Liver (tissue), 9 donors: ENCODE results near the gene TLR5. TPM values are rescaled to one million over a fixed set of nuclear protein-coding genes. Genes with fewer than 3 reads are reported as not detected.

Experiments
- DNase-seq: peaks from one replicate; pipeline ENCODE4 v3.0.0-alpha.2; 2017; ENCODE audit warnings: low spot score
- H3K27ac ChIP-seq, 2 donors: one replicate each; pipeline ENCODE4 v1.7.0; 2013; ENCODE audit warnings: inconsistent platforms in 2 of 2, low read length in 2 of 2, control low read depth in 1 of 2, low read depth in 1 of 2, mild to moderate bottlenecking in 1 of 2
- H3K27me3 ChIP-seq, 4 donors: one replicate each; pipeline versions ENCODE4 v1.6.1 to v1.7.0; 2013; ENCODE audit warnings: low read length in 3 of 4, inconsistent platforms in 1 of 4, mild to moderate bottlenecking in 1 of 4, moderate library complexity in 1 of 4; ENCODE audit not compliant: control insufficient read depth in 4 of 4, insufficient read depth in 4 of 4
- H3K36me3 ChIP-seq, 4 donors: one replicate each; pipeline versions ENCODE4 v1.6.1 to v1.7.0; 2013; ENCODE audit warnings: low read length in 3 of 4, mild to moderate bottlenecking in 3 of 4, low read depth in 1 of 4, moderate library complexity in 1 of 4; ENCODE audit not compliant: control insufficient read depth in 4 of 4, insufficient read depth in 3 of 4
- H3K4me1 ChIP-seq, 4 donors: one replicate each; pipeline versions ENCODE4 v1.6.1 to v1.7.0; 2013; ENCODE audit warnings: low read length in 3 of 4, mild to moderate bottlenecking in 3 of 4, moderate library complexity in 1 of 4; ENCODE audit not compliant: control insufficient read depth in 4 of 4, insufficient read depth in 4 of 4
- H3K4me3 ChIP-seq, 3 donors: one replicate each; pipeline versions ENCODE4 v1.6.1 to v1.7.0; 2013; ENCODE audit warnings: low read length in 3 of 3, control low read depth in 1 of 3, low read depth in 1 of 3, mild to moderate bottlenecking in 1 of 3
- H3K9ac ChIP-seq, 2 donors: one replicate each; pipeline ENCODE4 v1.7.0; 2013; ENCODE audit warnings: low read length in 2 of 2, mild to moderate bottlenecking in 2 of 2, moderate library complexity in 2 of 2, control low read depth in 1 of 2, low read depth in 1 of 2
- H3K9me3 ChIP-seq, 4 donors: one replicate each; pipeline versions ENCODE4 v1.6.1 to v1.7.0; 2013; ENCODE audit warnings: low read length in 3 of 4; ENCODE audit not compliant: control insufficient read depth in 4 of 4
- CTCF ChIP-seq: fragments of 150-350 bp; IDR thresholded peaks from 2 replicates; pipeline ENCODE4 v1.5.1; 2017; ENCODE audit warnings: improper control_type of control experiment, low read depth, low read length; ENCODE audit not compliant: missing input control
- EGR1 ChIP-seq, 2 donors: IDR thresholded peaks; 2 replicates each; pipeline ENCODE4 v1.6.1; 2016 to 2018; ENCODE audit warnings: antibody characterized with exemption in 2 of 2, low read depth in 2 of 2
- FOXA1 ChIP-seq: IDR thresholded peaks from 2 replicates; pipeline ENCODE4 v1.6.1; 2016; ENCODE audit warnings: antibody characterized with exemption
- FOXA2 ChIP-seq: IDR thresholded peaks from 2 replicates; pipeline ENCODE4 v1.6.1; 2016; ENCODE audit warnings: antibody characterized with exemption
- GABPA ChIP-seq, 2 donors: IDR thresholded peaks in 1 of 2; conservative IDR thresholded peaks in 1 of 2; 2 replicates each; pipeline ENCODE4 v1.6.1; 2016; ENCODE audit warnings: antibody characterized with exemption in 2 of 2, mild to moderate bottlenecking in 1 of 2, moderate library complexity in 1 of 2
- HNF4A ChIP-seq, 2 donors: conservative IDR thresholded peaks; 2 replicates each; pipeline ENCODE4 v1.6.1; 2016; ENCODE audit warnings: antibody characterized with exemption in 2 of 2, mild to moderate bottlenecking in 2 of 2
- HNF4G ChIP-seq: IDR thresholded peaks from 2 replicates; pipeline ENCODE4 v1.6.1; 2016; ENCODE audit warnings: antibody characterized with exemption
- JUND ChIP-seq, 2 donors: IDR thresholded peaks; 2 replicates each; pipeline ENCODE4 v1.6.1; 2016; ENCODE audit warnings: antibody characterized with exemption in 2 of 2
- MAX ChIP-seq: IDR thresholded peaks from 2 replicates; pipeline ENCODE4 v1.6.1; 2016; ENCODE audit warnings: antibody characterized with exemption
- NR2F2 ChIP-seq: IDR thresholded peaks from 2 replicates; pipeline ENCODE4 v1.6.1; 2016; ENCODE audit warnings: antibody characterized with exemption
- RAD21 ChIP-seq, 2 donors: IDR thresholded peaks; 2 replicates each; pipeline ENCODE4 v1.6.1; 2016; ENCODE audit warnings: antibody characterized with exemption in 2 of 2, mild to moderate bottlenecking in 2 of 2
- REST ChIP-seq: IDR thresholded peaks from 2 replicates; pipeline ENCODE4 v1.6.1; 2016; ENCODE audit warnings: antibody characterized with exemption, mild to moderate bottlenecking
- RXRA ChIP-seq, 2 donors: IDR thresholded peaks; 2 replicates each; pipeline ENCODE4 v1.6.1; 2017 to 2018; ENCODE audit warnings: antibody characterized with exemption in 2 of 2, mild to moderate bottlenecking in 1 of 2
- SP1 ChIP-seq: IDR thresholded peaks from 2 replicates; pipeline ENCODE4 v1.6.1; 2018; ENCODE audit warnings: antibody characterized with exemption, mild to moderate bottlenecking
- TAF1 ChIP-seq: conservative IDR thresholded peaks from 2 replicates; pipeline ENCODE4 v1.6.1; 2016; ENCODE audit warnings: antibody characterized with exemption, mild to moderate bottlenecking
- YY1 ChIP-seq: IDR thresholded peaks from 2 replicates; pipeline ENCODE4 v1.6.1; 2016; ENCODE audit warnings: antibody characterized with exemption, mild to moderate bottlenecking
- ZBTB33 ChIP-seq: IDR thresholded peaks from 2 replicates; pipeline ENCODE4 v1.6.1; 2016; ENCODE audit warnings: antibody characterized with exemption
- WGBS: extraction: QIAGEN DNeasy Blood & Tissue Kit; methylation state at CpG from one replicate; pipeline ENCODE4 v1.1.7; 2013; 5-methylcytosine and 5-hydroxymethylcytosine counted together
- polyA plus RNA-seq, 2 donors: library from polyadenylated mRNA; stranded (reverse) in 1 of 2; unstranded in 1 of 2; fragments of 200-250 nt in 1 of 2; fragments of >200 nt in 1 of 2; fragmentation: Nextera tagmentation in 1 of 2; extraction: Ambion mirVana in 1 of 2; gene quantifications; one replicate each; pipeline versions ENCODE4 v1.2.1 to v1.2.3, GENCODE V29; 2013 to 2015
- total RNA-seq, 2 donors: library from RNA; depleted of rRNA; stranded (reverse); fragments of >200 nt; gene quantifications; one replicate each; pipeline ENCODE4 v1.2.3, GENCODE V29; 2014
- TF ChIP-seq, protein P1 (sequence below): IDR thresholded peaks from 2 replicates; pipeline ENCODE4 v1.6.1; 2016; ENCODE audit warnings: antibody characterized with exemption
- donor health status: healthy.
- donor health status: healthy.
- donor health status: healthy.
- donor health status: healthy.
- donor health status: healthy.

Gene TLR5
- total and polyA plus RNA-seq, 4 donors = 0.93 to 2.4 (median 1.5) TPM

- no peaks in the 10 kb centered on the region for H3K9me3 ChIP-seq
- no peak overlapping the region for H3K4me3 ChIP-seq
- H3K4me1 ChIP-seq = peaks cover 18 to 40% (median 33%) of the 10 kb centered on the region in 4 donors
- 33% methylated on average over 5 of the region's 5 CpGs for WGBS
- peak overlapping the region; percentile 74 to 85 for H3K27ac ChIP-seq
- H3K27me3 ChIP-seq = no peaks in the 10 kb centered on the region
- H3K9ac ChIP-seq = no peak overlapping the region
- TF ChIP-seq REST (peak; percentile 58), FOXA1 (no peak), JUND (IDR thresholded peaks at IDR 0.05) (peak; percentile 72 to 74), SP1 (peak; percentile 77), YY1 (peak; percentile 80), RXRA (IDR thresholded peaks at IDR 0.05) (peak; percentile 78 to 91), FOXA2 (peak; percentile 65), CTCF (no peak), EGR1 (IDR thresholded peaks at IDR 0.05; ENCODE audit: low read depth in 2 of 2) (peak in 1 of 2 donors; percentile 70), HNF4A (conservative IDR thresholded peaks at IDR 0.05) (peak; percentile 50 to 72), MAX (peak; percentile 93), TAF1 (peak; percentile 70), RAD21 (IDR thresholded peaks at IDR 0.05) (peak; percentile 54 to 58), ZBTB33 (peak; percentile 82), HNF4G (no peak), NR2F2 (peak; percentile 37), GABPA (IDR thresholded peaks at IDR 0.05 in 1 of 2, conservative IDR thresholded peaks at IDR 0.05 in 1 of 2) (peak in 1 of 2 donors; percentile 72)
- TF ChIP-seq, protein P1, sequence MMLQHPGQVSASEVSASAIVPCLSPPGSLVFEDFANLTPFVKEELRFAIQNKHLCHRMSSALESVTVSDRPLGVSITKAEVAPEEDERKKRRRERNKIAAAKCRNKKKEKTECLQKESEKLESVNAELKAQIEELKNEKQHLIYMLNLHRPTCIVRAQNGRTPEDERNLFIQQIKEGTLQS = peak; percentile 47
- no peaks in the 10 kb centered on the region for H3K36me3 ChIP-seq
- no peak for DNase-seq
Measured at GRCh38 chr1:223180731-223181321, 37.8 kb upstream of the TLR5 start.
